Activated T-cell treated with anti-CD3 and anti-CD28 coated beads, Interleukin-2, amount 50 U/mL, for 72 hours (primary cell): ENCODE data around the gene SNX8. TPM values are rescaled to one million over a fixed set of nuclear protein-coding genes. Genes with fewer than 3 reads are reported as not detected.
"Not testable (repeated sequence)": the region's sequence is repeated elsewhere in the genome, so short reads cannot be mapped to it uniquely, and the experiment has no call there.

Experiments
- ATAC-seq, 2 donors: fragments of 150-1000 bp; cut with Tn5 transposase; replicated peaks in 1 of 2; 2 replicates each; pipeline ENCODE4 v1.10.0; 2021; ENCODE audit warnings: moderate library complexity in 2 of 2, mild to moderate bottlenecking in 1 of 2
- DNase-seq, 2 donors: peaks; one replicate each; pipeline ENCODE4 v3.0.0; 2021 to 2022; ENCODE audit warnings: mixed read lengths in 1 of 2
- H3K27ac Mint-ChIP-seq: one replicate; pipeline ENCODE4 v1.8.0; 2022; ENCODE audit warnings: mild to moderate bottlenecking, moderate library complexity, mixed read lengths
- H3K27me3 Mint-ChIP-seq: one replicate; pipeline ENCODE4 v1.8.0; 2022; ENCODE audit warnings: low read depth, mixed read lengths
- H3K36me3 Mint-ChIP-seq, 2 donors: one replicate each; pipeline ENCODE4 v1.8.0; 2022; ENCODE audit warnings: mixed read lengths in 2 of 2, mild to moderate bottlenecking in 1 of 2; ENCODE audit not compliant: insufficient read depth in 2 of 2
- H3K4me1 Mint-ChIP-seq: one replicate; pipeline ENCODE4 v1.8.0; 2022; ENCODE audit warnings: low read depth, mixed read lengths
- H3K4me3 Mint-ChIP-seq, 2 donors: one replicate each; pipeline ENCODE4 v1.8.0; 2022; ENCODE audit warnings: mild to moderate bottlenecking in 2 of 2, mixed read lengths in 2 of 2, moderate library complexity in 2 of 2
- H3K9me3 Mint-ChIP-seq, 2 donors: one replicate each; pipeline ENCODE4 v1.8.0; 2022; ENCODE audit warnings: mixed read lengths in 2 of 2
- total RNA-seq, 2 donors: library from RNA; stranded (reverse); gene quantifications; one replicate each; pipeline ENCODE4 v1.2.3, GENCODE V29; 2022

Gene SNX8
- total RNA-seq, 2 donors from 2014 or later, result 25.5 to 31.2 TPM

DNA sequence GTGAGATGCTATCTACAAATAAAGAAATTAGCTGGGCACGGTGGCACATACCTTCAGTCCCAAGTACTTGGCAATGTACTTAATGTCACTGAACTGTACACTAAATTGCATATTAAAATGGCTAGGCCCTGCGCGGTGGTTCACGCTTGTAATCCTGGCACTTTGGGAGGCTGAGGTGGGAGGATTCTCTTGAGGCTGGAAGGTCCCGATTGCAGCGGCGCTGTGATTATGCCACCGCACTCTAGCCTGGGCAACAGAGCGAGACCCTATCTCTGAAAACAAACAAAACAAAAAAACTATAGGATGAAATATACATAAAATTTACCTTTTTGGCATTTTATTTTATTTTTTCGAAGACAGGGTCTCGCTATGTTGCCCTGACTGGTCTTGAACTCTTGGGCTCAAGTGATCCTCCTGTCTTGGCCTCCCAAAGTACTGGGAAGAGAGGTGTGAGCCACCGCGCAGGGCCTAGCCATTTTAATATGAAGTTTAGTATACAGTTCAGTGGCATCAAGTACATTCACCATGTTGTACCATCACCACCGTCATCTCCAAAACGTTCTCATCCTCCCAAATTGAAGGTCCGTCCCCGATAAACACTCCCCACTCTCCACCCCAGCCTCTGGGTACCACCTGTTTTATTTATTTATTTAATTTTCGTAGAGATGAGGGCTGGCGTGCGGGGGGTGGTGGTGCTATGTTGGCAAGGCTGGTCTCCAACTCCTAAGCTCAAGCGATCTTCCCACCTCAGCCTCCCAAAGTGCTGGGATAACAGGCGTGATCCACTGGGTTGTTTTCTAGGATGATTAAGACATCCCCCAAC is 39.1 kb upstream of the SNX8 start:
- Mint-ChIP-seq H3K36me3 (peaks cover 4 to 11% of the 10 kb centered on the region in 2 donors), H3K4me3 (peak overlapping the region; percentile 95 to 98), H3K9me3 (no peaks in the 10 kb centered on the region), H3K4me1 (peaks cover 43% of the 10 kb centered on the region), H3K27me3 (no peaks in the 10 kb centered on the region), H3K27ac (peak overlapping the region; percentile 100)
- ATAC-seq (peak in 1 of 2 donors; percentile 1), DNase-seq (no peak)

DNA sequence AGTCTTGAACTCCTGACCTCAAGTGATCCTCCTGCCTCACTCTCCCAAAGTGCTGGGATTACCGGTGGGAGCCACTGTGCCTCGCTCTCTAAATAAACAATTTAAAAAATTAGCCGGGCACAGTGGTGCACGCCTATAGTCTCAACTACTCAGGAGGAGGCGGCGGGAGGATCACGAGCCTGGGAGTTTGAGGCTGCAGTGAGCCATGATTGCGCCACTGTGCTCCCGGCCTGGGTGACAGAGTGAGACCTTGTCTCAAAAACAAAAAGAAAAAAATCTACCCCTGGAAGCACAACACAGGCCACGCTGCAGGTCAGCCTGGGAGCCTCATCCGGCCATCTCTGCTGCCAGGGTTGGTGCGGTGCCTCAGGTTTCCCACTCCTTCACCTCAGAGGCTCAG is 36.6 kb upstream of the SNX8 start:
- no peaks in the 10 kb centered on the region for H3K9me3 Mint-ChIP-seq
- no peak overlapping the region for H3K4me3 Mint-ChIP-seq
- peaks cover 25% of the 10 kb centered on the region for H3K4me1 Mint-ChIP-seq
- no peak for ATAC-seq
- DNase-seq, result no peak
- H3K27ac Mint-ChIP-seq, result no peak overlapping the region
- peaks cover 2 to 3% of the 10 kb centered on the region in 2 donors for H3K36me3 Mint-ChIP-seq
- no peaks in the 10 kb centered on the region for H3K27me3 Mint-ChIP-seq

DNA sequence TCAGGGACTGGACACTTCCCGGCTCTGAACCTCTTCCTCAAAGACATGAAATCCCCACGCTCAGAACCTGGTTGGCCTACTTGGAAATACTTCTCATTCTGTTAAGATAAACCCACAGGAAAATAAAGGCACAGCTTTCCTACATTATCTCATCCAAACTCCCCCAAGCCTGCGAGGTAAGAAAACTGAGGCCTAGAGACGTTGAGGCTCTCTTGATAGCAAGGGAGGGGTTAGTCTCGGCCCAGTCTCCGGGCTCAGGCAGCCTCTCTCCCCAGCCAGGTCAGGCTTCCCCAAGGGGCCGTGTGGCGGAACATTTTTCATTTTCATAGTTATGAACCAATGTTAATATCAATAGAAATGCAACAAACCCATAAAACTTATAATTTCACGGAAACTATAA is 35.8 kb upstream of the SNX8 start:
- Mint-ChIP-seq H3K27ac (no peak overlapping the region), H3K4me3 (no peak overlapping the region), H3K27me3 (no peaks in the 10 kb centered on the region), H3K4me1 (peaks cover 24% of the 10 kb centered on the region), H3K9me3 (no peaks in the 10 kb centered on the region), H3K36me3 (peaks cover 2 to 3% of the 10 kb centered on the region in 2 donors)
- DNase-seq (no peak), ATAC-seq (no peak)

DNA sequence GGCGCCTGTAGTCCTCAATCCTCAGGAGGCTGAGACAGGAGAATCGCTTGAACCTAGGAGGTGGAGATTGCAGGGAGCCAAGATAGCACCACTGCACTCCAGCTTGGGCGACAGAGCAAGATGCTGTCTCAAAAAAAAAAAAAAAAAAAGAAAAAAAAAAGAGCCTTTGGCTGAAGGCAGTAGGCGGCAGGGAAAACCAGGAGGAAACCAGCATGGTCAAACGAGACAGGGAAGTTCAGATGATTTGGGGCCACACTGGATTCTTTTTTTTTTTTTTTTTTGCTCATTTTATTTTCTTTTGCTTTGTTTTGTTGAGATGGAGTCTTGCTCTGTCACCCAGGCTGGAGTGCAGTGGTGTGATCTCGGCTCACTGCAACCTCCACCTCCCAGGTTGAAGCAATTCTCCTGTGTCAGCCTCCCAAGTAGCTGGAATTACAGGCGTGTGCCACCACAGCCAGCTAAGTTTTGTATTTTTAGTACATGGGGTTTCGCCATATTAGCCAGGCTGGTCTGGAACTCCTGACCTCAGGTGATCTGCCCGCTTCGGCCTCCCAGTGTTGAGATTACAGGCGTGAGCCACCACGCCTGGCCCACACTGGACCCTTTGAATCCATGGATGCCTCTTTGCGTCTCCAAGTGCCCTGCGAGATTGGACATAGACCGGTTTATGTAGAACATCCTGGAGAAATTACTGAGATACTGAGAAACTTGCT is 33.3 kb upstream of the SNX8 start:
- H3K4me3 Mint-ChIP-seq, result peak overlapping the region in 1 of 2 donors; percentile 15
- not testable (repeated sequence) for H3K36me3 Mint-ChIP-seq, H3K27me3 Mint-ChIP-seq, DNase-seq, H3K9me3 Mint-ChIP-seq, H3K27ac Mint-ChIP-seq
- ATAC-seq, result peak; percentile 17 to 22
- H3K4me1 Mint-ChIP-seq, result peaks cover 13% of the 10 kb centered on the region

DNA sequence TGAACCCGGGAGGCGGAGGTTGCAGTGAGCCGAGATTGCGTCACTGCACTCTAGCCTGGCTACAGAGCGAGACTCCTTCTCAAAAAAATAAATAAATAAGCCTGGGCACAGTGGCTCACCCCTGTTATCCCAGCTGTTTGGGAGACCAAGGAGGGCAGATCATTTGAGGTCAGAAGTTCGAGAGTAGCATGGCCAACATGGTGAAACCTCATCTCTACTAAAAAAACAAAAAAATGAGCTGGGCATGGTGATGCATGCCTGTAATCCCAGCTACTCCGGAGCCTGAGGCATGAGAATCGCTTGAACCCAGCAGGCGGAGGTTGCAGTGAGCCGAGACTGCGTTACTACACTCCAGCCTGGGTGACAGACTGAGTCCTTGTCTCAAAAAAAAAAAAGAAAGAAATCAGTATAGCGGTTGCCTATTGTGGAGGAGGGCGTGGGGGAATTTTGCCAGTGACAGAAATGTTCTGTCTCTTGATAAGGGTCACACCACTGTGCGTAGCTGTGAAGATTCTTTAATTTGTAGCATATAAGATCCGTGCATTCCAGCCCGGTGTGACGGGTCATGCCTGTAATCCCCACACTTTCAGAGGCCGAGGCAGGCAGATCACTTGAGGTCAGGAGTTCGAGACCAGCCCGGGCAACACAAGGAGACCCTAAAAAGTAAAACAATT is 22.5 kb upstream of the SNX8 start:
- no peaks in the 10 kb centered on the region for H3K9me3 Mint-ChIP-seq
- ATAC-seq, result no peak
- no peaks in the 10 kb centered on the region for H3K36me3 Mint-ChIP-seq

DNA sequence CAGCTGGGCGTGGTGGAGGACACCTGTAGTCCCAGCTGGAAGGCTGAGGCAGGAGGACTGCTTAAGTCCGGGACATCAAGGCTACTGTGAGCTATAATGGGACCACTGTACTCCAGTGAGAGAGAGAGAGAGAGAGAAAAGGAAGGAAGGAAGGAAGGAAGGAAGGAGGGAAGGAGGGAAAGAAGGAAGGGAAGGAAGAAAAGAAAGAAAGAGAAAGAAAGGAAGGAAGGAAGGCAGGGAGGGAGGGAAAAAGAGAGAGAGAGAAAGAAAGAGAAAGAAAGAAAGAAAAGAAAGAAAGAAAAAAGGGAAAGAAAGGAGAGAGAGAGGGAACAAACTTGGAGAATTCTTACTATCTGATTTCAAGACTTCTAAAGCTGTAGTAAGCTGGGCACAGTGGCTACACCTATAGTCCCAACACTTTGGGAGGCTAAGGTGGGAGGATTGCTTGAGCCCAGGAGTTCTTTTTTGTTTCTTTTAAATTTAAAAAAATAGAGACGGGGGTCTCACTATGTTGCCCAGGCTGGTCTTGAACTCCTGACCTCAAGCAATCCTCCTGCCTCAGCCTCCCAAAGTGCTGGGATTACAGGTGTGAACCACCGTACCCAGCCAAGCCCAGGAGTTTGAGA is 18.5 kb upstream of the SNX8 start:
- not testable (repeated sequence) for H3K36me3 Mint-ChIP-seq, H3K4me3 Mint-ChIP-seq, H3K4me1 Mint-ChIP-seq, H3K27me3 Mint-ChIP-seq, H3K9me3 Mint-ChIP-seq, DNase-seq, ATAC-seq, H3K27ac Mint-ChIP-seq

More for the DNA sequence above, 22.5 kb upstream of the SNX8 start:
- Mint-ChIP-seq H3K27me3 (no peaks in the 10 kb centered on the region), H3K4me3 (no peak overlapping the region), H3K27ac (no peak overlapping the region), H3K4me1 (no peaks in the 10 kb centered on the region)
- DNase-seq, result no peak

DNA sequence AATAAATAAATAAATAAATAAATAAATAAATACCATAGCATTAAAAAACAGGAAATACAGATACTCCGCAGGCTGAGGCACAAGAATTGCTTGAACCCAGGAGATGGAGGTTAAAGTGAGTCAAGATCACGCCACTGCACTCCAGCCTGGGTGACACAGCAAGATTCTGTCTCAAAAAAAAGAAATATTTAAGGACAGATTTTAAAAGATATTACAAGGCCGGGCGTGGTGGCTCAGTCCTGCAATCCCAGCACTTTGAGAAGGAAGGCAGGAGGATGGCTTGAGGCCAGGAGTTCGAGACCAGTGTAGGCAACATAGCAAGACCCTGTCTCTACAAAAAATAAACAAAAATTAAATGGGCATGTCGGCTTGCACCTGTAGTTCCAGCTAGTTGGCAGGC is 17.5 kb upstream of the SNX8 start:
- Mint-ChIP-seq H3K27ac (no peak overlapping the region), H3K4me3 (no peak overlapping the region), H3K27me3 (no peaks in the 10 kb centered on the region), H3K36me3 (no peaks in the 10 kb centered on the region), H3K9me3 (no peaks in the 10 kb centered on the region), H3K4me1 (no peaks in the 10 kb centered on the region)
- no peak for ATAC-seq
- DNase-seq, result no peak

DNA sequence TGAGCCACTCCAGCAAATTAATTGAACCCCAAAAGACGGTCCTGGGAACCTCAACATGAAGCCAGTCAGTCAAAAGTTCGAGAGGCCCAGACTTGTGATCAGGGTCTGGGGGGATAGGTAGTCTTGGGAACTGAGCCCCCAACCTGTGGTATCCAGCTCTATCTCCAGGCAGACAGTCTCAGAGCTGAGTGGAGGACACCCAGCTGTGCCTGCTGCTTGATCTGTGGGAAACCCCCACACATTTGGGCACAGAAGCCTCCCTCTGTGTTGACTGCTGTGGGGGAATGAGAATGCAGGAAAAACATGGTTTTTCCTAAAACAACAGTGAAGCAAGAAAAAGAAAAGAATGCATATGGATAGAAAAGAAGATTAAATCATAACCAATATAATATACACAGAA is 16.3 kb upstream of the SNX8 start:
- Mint-ChIP-seq H3K27ac (no peak overlapping the region), H3K9me3 (no peaks in the 10 kb centered on the region), H3K36me3 (no peaks in the 10 kb centered on the region), H3K27me3 (no peaks in the 10 kb centered on the region), H3K4me3 (no peak overlapping the region), H3K4me1 (no peaks in the 10 kb centered on the region)
- no peak for ATAC-seq
- no peak for DNase-seq

DNA sequence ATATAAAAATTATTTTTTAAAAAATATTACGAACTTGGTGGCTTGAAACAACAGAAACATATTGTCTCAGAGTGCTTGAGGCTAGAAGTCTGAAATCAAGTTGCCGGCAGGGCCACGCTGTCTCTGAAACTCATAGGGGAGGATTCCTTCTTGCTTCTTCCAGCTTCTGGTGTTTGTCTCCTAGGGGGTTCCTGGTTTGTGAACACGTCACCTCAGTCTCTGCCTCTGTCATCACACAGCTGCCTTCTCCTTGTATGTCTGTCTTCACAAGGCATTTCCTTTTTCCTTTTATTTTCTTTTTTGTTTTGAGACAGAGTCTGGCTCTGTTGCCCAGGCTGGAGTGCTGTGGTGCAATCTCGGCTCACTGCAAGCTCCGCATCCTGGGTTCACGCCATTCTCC is 12.7 kb upstream of the SNX8 start:
- no peaks in the 10 kb centered on the region for H3K9me3 Mint-ChIP-seq
- H3K36me3 Mint-ChIP-seq, result no peaks in the 10 kb centered on the region

DNA sequence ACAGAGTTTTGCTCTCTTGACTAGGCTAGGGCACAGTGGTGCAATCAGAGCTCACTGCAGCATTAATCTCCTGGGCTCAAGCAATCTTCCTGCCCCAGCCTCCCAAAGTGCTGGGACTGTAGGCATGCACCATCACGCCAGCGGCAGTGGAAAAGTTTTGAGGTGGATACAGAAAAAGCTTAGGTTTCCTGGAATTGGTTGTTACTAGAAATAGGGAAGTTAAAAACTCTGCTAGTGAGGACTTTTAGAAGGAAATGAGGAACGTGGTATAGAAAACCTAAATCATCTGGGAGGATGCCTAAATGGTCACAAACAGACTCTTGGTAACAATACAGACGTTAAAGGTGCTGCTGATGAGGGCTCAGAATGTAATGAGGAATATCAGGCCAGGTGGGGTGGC is 10.9 kb upstream of the SNX8 start:
- no peaks in the 10 kb centered on the region for H3K9me3 Mint-ChIP-seq
- ATAC-seq, result no peak
- H3K27me3 Mint-ChIP-seq, result no peaks in the 10 kb centered on the region
- H3K4me3 Mint-ChIP-seq, result no peak overlapping the region
- no peak for DNase-seq
- no peaks in the 10 kb centered on the region for H3K4me1 Mint-ChIP-seq
- H3K36me3 Mint-ChIP-seq, result no peaks in the 10 kb centered on the region
- H3K27ac Mint-ChIP-seq, result no peak overlapping the region

More for the DNA sequence above, 12.7 kb upstream of the SNX8 start:
- Mint-ChIP-seq H3K4me1 (no peaks in the 10 kb centered on the region), H3K27ac (no peak overlapping the region), H3K4me3 (no peak overlapping the region), H3K27me3 (no peaks in the 10 kb centered on the region)
- no peak for ATAC-seq
- no peak for DNase-seq

DNA sequence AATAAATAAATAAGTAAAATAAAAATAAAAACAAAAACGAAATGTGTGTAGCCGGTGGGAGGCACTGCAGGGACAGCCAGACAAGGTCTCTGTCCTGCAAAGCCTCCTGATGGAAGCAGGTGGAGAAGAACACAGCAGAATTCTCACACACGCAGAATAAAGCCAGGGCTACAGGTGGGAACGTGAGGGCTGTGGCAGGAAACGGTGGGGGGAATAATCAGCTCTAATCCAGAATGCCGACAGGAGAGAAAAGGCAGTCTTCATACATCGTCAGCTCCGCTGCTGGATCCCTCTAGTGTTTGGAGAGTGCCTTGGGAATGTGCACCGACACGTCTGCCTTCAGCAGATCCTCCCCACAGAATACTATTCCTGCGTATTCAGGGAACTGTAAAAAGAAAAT is 6.8 kb upstream of the SNX8 start:
- Mint-ChIP-seq H3K36me3 (no peaks in the 10 kb centered on the region), H3K4me3 (no peak overlapping the region), H3K4me1 (no peaks in the 10 kb centered on the region), H3K27me3 (no peaks in the 10 kb centered on the region), H3K9me3 (no peaks in the 10 kb centered on the region), H3K27ac (no peak overlapping the region)
- DNase-seq (no peak), ATAC-seq (no peak)

DNA sequence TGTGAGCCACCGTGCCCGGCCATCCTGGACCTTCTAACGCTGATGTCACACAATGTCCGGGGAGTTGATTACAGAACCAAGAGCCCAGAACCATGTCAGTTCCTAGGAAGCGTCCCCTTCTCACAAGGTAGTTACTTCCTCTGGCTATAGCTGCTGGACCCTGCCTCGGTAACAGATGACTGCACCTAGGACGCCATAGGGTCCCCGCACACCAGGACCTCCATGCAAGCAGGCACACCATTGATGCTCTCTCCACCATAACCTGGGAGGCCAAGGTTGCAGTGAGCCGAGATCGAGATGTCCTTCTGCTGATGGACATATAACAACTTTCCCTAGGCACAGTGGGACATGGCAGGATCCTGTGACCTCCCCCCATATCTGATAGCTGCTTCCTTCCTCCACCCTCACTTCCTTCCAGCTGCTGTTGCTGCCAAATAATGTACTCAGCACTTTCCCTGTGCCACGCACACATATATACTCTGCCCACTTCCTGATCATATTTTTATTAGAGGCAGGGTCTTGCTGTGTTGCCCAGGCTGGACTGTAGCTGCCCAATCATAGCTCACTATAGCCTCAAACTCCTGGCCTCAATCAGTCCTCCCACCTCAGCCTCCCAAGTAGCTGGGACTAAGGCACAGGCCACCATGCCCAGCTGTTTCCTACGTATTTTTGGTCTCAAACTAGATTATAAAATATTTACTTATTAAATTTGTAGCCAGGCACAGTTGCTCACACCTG is 3.5 kb upstream of the SNX8 start:
- Mint-ChIP-seq H3K27ac (no peak overlapping the region), H3K4me1 (peaks cover 7% of the 10 kb centered on the region), H3K36me3 (peaks cover 3 to 4% of the 10 kb centered on the region in 2 donors), H3K27me3 (no peaks in the 10 kb centered on the region), H3K4me3 (no peak overlapping the region), H3K9me3 (no peaks in the 10 kb centered on the region)
- no peak for ATAC-seq
- DNase-seq, result no peak
